Measurements from ENCODE around the gene TCTN1. TPM values are rescaled to one million over a fixed set of nuclear protein-coding genes. Genes with fewer than 3 reads are reported as not detected.

Gene TCTN1
- total and polyA plus RNA-seq, 2 of the 13 experiments (the other 11 are each of a cell fraction or from before 2014, with no cell fraction given), result 13.6 to 16.0 TPM

DNA sequence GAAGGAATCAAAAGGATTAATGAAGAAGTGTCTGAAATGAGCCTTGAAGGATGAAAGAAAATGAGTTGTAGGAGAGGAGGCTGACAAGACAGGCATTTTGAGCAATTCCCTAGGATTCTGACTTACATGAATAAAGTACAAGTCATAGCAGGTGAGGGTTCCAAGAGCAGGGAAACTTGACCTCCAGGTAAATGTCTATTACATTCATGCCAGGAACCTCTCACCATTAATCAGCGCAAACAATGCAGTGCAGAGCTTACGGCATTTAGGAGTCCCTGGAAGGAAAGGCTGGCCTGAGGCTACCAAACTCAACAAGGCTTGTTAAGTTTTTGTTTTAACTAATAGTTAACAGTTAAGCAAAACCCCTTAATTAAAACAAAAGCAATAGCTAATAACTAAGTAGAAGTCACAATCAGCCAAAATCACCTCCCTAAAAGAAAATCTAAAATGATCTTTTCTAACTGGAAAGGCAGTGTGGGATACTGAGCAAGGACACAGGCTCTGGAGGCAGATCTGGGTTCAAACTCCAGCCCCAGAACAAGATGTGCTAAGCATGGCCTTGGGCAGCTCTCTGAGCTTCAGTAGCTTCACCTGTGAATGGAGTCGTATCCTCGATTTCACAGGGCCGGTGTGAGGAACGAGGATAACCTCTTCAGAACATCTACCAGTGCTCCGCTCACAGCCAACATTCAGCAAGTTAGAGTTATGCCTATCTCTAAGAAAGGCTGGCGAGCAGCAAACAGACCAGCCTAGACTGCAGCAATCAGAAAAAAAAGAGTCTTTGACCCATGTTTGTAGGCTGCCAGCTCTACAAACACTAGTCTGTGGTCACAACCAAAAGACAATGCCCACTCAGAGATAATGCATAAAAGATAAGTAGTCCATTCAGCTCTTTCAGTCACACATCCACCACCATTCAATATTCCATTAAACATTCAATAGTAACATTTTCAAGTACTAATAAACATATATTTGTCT is 47.7 kb upstream of the TCTN1 start (continued):
- TF ChIP-seq ZFP41 (CRISPR knock-in tag; IDR thresholded peaks at IDR 0.05; ENCODE audit: borderline replicate concordance) (no peak), SALL1 (CRISPR knock-in tag; IDR thresholded peaks at IDR 0.05) (peak; percentile 32), ZNF841 (CRISPR knock-in tag; IDR thresholded peaks at IDR 0.05; ENCODE audit: borderline replicate concordance) (no peak), ZNF567 (CRISPR knock-in tag; IDR thresholded peaks at IDR 0.05; ENCODE audit: borderline replicate concordance) (no peak), ZNF558 (CRISPR knock-in tag; IDR thresholded peaks at IDR 0.05; ENCODE audit: borderline replicate concordance) (no peak), PHF8 (CRISPR knock-in tag; IDR thresholded peaks at IDR 0.05) (no peak), SCMH1 (CRISPR knock-in tag; IDR thresholded peaks at IDR 0.05; ENCODE audit: borderline replicate concordance) (no peak), FOXC1 (CRISPR knock-in tag; IDR thresholded peaks at IDR 0.05; ENCODE audit: borderline replicate concordance) (no peak), JUNB (CRISPR knock-in tag; IDR thresholded peaks at IDR 0.05; ENCODE audit: borderline replicate concordance) (no peak), MXI1 (IDR thresholded peaks at IDR 0.05; ENCODE audit: borderline replicate concordance, low read depth, low read length) (no peak), SETDB1 (CRISPR knock-in tag; IDR thresholded peaks at IDR 0.05; ENCODE audit: borderline replicate concordance) (no peak), GTF2F1 (IDR thresholded peaks at IDR 0.05; ENCODE audit: low read length) (no peak), KMT2A (CRISPR knock-in tag; IDR thresholded peaks at IDR 0.05) (0 out of 2 replicates have a peak, but pooled peaks have one; percentile 50), ASH2L (IDR thresholded peaks at IDR 0.05; ENCODE audit: insufficient read length, low read depth, low read length) (peak; percentile 47), ZNF792 (CRISPR knock-in tag; IDR thresholded peaks at IDR 0.05) (no peak), MYC (CRISPR knock-in tag; IDR thresholded peaks at IDR 0.05; ENCODE audit: borderline replicate concordance) (no peak)
- TF ChIP-seq, protein P1, sequence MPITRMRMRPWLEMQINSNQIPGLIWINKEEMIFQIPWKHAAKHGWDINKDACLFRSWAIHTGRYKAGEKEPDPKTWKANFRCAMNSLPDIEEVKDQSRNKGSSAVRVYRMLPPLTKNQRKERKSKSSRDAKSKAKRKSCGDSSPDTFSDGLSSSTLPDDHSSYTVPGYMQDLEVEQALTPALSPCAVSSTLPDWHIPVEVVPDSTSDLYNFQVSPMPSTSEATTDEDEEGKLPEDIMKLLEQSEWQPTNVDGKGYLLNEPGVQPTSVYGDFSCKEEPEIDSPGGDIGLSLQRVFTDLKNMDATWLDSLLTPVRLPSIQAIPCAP (CRISPR knock-in tag; IDR thresholded peaks at IDR 0.05; ENCODE audit: low read depth), result no peak
- TF ChIP-seq, protein P2, sequence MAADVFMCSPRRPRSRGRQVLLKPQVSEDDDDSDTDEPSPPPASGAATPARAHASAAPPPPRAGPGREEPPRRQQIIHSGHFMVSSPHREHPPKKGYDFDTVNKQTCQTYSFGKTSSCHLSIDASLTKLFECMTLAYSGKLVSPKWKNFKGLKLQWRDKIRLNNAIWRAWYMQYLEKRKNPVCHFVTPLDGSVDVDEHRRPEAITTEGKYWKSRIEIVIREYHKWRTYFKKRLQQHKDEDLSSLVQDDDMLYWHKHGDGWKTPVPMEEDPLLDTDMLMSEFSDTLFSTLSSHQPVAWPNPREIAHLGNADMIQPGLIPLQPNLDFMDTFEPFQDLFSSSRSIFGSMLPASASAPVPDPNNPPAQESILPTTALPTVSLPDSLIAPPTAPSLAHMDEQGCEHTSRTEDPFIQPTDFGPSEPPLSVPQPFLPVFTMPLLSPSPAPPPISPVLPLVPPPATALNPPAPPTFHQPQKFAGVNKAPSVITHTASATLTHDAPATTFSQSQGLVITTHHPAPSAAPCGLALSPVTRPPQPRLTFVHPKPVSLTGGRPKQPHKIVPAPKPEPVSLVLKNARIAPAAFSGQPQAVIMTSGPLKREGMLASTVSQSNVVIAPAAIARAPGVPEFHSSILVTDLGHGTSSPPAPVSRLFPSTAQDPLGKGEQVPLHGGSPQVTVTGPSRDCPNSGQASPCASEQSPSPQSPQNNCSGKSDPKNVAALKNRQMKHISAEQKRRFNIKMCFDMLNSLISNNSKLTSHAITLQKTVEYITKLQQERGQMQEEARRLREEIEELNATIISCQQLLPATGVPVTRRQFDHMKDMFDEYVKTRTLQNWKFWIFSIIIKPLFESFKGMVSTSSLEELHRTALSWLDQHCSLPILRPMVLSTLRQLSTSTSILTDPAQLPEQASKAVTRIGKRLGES (CRISPR knock-in tag; IDR thresholded peaks at IDR 0.05; ENCODE audit: borderline replicate concordance), result no peak
- TF ChIP-seq, protein P3, sequence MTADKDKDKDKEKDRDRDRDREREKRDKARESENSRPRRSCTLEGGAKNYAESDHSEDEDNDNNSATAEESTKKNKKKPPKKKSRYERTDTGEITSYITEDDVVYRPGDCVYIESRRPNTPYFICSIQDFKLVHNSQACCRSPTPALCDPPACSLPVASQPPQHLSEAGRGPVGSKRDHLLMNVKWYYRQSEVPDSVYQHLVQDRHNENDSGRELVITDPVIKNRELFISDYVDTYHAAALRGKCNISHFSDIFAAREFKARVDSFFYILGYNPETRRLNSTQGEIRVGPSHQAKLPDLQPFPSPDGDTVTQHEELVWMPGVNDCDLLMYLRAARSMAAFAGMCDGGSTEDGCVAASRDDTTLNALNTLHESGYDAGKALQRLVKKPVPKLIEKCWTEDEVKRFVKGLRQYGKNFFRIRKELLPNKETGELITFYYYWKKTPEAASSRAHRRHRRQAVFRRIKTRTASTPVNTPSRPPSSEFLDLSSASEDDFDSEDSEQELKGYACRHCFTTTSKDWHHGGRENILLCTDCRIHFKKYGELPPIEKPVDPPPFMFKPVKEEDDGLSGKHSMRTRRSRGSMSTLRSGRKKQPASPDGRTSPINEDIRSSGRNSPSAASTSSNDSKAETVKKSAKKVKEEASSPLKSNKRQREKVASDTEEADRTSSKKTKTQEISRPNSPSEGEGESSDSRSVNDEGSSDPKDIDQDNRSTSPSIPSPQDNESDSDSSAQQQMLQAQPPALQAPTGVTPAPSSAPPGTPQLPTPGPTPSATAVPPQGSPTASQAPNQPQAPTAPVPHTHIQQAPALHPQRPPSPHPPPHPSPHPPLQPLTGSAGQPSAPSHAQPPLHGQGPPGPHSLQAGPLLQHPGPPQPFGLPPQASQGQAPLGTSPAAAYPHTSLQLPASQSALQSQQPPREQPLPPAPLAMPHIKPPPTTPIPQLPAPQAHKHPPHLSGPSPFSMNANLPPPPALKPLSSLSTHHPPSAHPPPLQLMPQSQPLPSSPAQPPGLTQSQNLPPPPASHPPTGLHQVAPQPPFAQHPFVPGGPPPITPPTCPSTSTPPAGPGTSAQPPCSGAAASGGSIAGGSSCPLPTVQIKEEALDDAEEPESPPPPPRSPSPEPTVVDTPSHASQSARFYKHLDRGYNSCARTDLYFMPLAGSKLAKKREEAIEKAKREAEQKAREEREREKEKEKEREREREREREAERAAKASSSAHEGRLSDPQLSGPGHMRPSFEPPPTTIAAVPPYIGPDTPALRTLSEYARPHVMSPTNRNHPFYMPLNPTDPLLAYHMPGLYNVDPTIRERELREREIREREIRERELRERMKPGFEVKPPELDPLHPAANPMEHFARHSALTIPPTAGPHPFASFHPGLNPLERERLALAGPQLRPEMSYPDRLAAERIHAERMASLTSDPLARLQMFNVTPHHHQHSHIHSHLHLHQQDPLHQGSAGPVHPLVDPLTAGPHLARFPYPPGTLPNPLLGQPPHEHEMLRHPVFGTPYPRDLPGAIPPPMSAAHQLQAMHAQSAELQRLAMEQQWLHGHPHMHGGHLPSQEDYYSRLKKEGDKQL (CRISPR knock-in tag; IDR thresholded peaks at IDR 0.05; ENCODE audit: low read depth), result no peak
